H9 (cell line): Measurements from ENCODE around the gene RPRD2. TPM values are rescaled to one million over a fixed set of nuclear protein-coding genes. Genes with fewer than 3 reads are reported as not detected.

Experiments
- DNase-seq: peaks from one replicate; pipeline ENCODE4 v3.0.0-alpha.2; 2017
- H2AFZ ChIP-seq: one replicate; pipeline ENCODE4 v1.6.1; 2013; ENCODE audit warnings: mild to moderate bottlenecking, low read length, control low read depth, moderate library complexity
- H2AK5ac ChIP-seq: 2 replicates; pipeline ENCODE4 v1.6.1; 2013; ENCODE audit warnings: low read length, control low read depth, mixed read lengths; ENCODE audit not compliant: insufficient read length
- H2BK120ac ChIP-seq: one replicate; pipeline ENCODE4 v1.6.1; 2013; ENCODE audit warnings: low read depth, mild to moderate bottlenecking, low read length, control low read depth, inconsistent platforms; ENCODE audit not compliant: poor library complexity, severe bottlenecking
- H2BK12ac ChIP-seq: 2 replicates; pipeline ENCODE4 v1.6.1; 2013; ENCODE audit warnings: low read length, control low read depth, mixed read lengths, low read depth; ENCODE audit not compliant: insufficient read length
- H2BK15ac ChIP-seq: 2 replicates; pipeline ENCODE4 v1.6.1; 2013; ENCODE audit warnings: low read depth, low read length, control low read depth
- H2BK20ac ChIP-seq: one replicate; pipeline ENCODE4 v1.6.1; 2013; ENCODE audit warnings: low read depth, mild to moderate bottlenecking, low read length, control low read depth, inconsistent platforms; ENCODE audit not compliant: poor library complexity, severe bottlenecking
- H2BK5ac ChIP-seq: 2 replicates; pipeline ENCODE4 v1.6.1; 2013; ENCODE audit warnings: low read length, control low read depth, mixed read lengths; ENCODE audit not compliant: insufficient read length
- H3K14ac ChIP-seq: 2 replicates; pipeline ENCODE4 v1.6.1; 2013; ENCODE audit warnings: low read length, control low read depth; ENCODE audit not compliant: insufficient read depth
- H3K18ac ChIP-seq: 2 replicates; pipeline ENCODE4 v1.6.1; 2013; ENCODE audit warnings: low read depth, mild to moderate bottlenecking, mixed read lengths, low read length, control low read depth; ENCODE audit not compliant: insufficient read length
- H3K23ac ChIP-seq: 2 replicates; pipeline ENCODE4 v1.6.1; 2013; ENCODE audit warnings: low read length, control low read depth, mixed read lengths, low read depth; ENCODE audit not compliant: insufficient read length
- H3K23me2 ChIP-seq: 2 replicates; pipeline ENCODE4 v1.6.1; 2013; ENCODE audit warnings: low read depth, mild to moderate bottlenecking, mixed read lengths, low read length, control low read depth; ENCODE audit not compliant: insufficient read length, poor library complexity, severe bottlenecking
- H3K27ac ChIP-seq: 2 replicates; pipeline ENCODE4 v1.5.1; 2013; ENCODE audit warnings: low read length, control low read depth, mixed read lengths, low read depth; ENCODE audit not compliant: insufficient read length
- H3K27me3 ChIP-seq: 2 replicates; pipeline ENCODE4 v1.6.1; 2013; ENCODE audit warnings: low read length, control low read depth, inconsistent platforms; ENCODE audit not compliant: insufficient read depth
- H3K4ac ChIP-seq: 2 replicates; pipeline ENCODE4 v1.6.1; 2013; ENCODE audit warnings: low read depth, mild to moderate bottlenecking, control low read depth, inconsistent platforms, low read length, moderate library complexity
- H3K4me1 ChIP-seq: 2 replicates; pipeline ENCODE4 v1.6.1; 2013; ENCODE audit warnings: low read length, control low read depth, inconsistent platforms; ENCODE audit not compliant: insufficient read depth
- H3K4me2 ChIP-seq: 2 replicates; pipeline ENCODE4 v1.6.1; 2013; ENCODE audit warnings: low read length, control low read depth, mixed read lengths; ENCODE audit not compliant: insufficient read length, insufficient read depth
- H3K56ac ChIP-seq: 2 replicates; pipeline ENCODE4 v1.6.1; 2013; ENCODE audit warnings: low read depth, mild to moderate bottlenecking, mixed read lengths, low read length, control low read depth; ENCODE audit not compliant: insufficient read length
- H3K79me1 ChIP-seq: 2 replicates; pipeline ENCODE4 v1.6.1; 2013; ENCODE audit warnings: low read depth, mild to moderate bottlenecking, moderate library complexity, low read length, control low read depth, inconsistent platforms; ENCODE audit not compliant: insufficient read depth, poor library complexity, severe bottlenecking
- H3K79me2 ChIP-seq: 2 replicates; pipeline ENCODE4 v1.6.1; 2013; ENCODE audit warnings: low read length, control low read depth, inconsistent platforms; ENCODE audit not compliant: insufficient read depth
- H3K9ac ChIP-seq: 2 replicates; pipeline ENCODE4 v1.6.1; 2013; ENCODE audit warnings: low read length, control low read depth, mixed read lengths; ENCODE audit not compliant: insufficient read length; ENCODE audit errors: extremely low read depth
- H3K9me3 ChIP-seq: one replicate; pipeline ENCODE4 v1.6.1; 2013; ENCODE audit warnings: low read depth, low read length, inconsistent platforms; ENCODE audit not compliant: control insufficient read depth
- H3T11ph ChIP-seq: one replicate; pipeline ENCODE4 v1.6.1; 2013; ENCODE audit warnings: mild to moderate bottlenecking, low read length, control low read depth, inconsistent platforms
- H4K20me1 ChIP-seq: one replicate; pipeline ENCODE4 v1.6.1; 2013; ENCODE audit not compliant: control insufficient read depth, insufficient read length, insufficient read depth
- H4K5ac ChIP-seq: 2 replicates; pipeline ENCODE4 v1.6.1; 2013; ENCODE audit warnings: low read depth, mild to moderate bottlenecking, mixed read lengths, low read length, control low read depth; ENCODE audit not compliant: insufficient read length
- H4K8ac ChIP-seq: replicated peaks from 2 replicates; pipeline ENCODE4 v1.6.1; 2013; ENCODE audit warnings: low read length, control low read depth, mixed read lengths, low read depth; ENCODE audit not compliant: insufficient read length
- H4K91ac ChIP-seq: 2 replicates; pipeline ENCODE4 v1.6.1; 2013; ENCODE audit warnings: low read depth, mild to moderate bottlenecking, moderate library complexity, mixed read lengths, low read length, control low read depth; ENCODE audit not compliant: insufficient read length
- H3K27ac Mint-ChIP-seq, 3 experiments: 2 replicates in 2 of 3; 3 replicates in 1 of 3; pipeline ENCODE4 v1.8.0; 2020 to 2021; ENCODE audit warnings: mixed read lengths in 3 of 3, mild to moderate bottlenecking in 1 of 3, moderate library complexity in 1 of 3
- H3K27me3 Mint-ChIP-seq: 2 replicates; pipeline ENCODE4 v1.8.0; 2021; ENCODE audit warnings: low read depth, mild to moderate bottlenecking, moderate library complexity, mixed read lengths
- H3K36me3 Mint-ChIP-seq, 3 experiments: 2 replicates in 2 of 3; 3 replicates in 1 of 3; pipeline ENCODE4 v1.8.0; 2020 to 2021; ENCODE audit warnings: low read depth in 3 of 3, mixed read lengths in 3 of 3; ENCODE audit not compliant: insufficient read depth in 1 of 3
- H3K4me1 Mint-ChIP-seq, 2 experiments: 2 replicates each; pipeline ENCODE4 v1.8.0; 2020; ENCODE audit warnings: mixed read lengths in 2 of 2
- H3K4me3 Mint-ChIP-seq, 2 experiments: 2 replicates in 1 of 2; 3 replicates in 1 of 2; pipeline ENCODE4 v1.8.0; 2020 to 2021; ENCODE audit warnings: mild to moderate bottlenecking in 2 of 2, mixed read lengths in 2 of 2, moderate library complexity in 1 of 2
- H3K9me3 Mint-ChIP-seq, 2 experiments: 2 replicates in 1 of 2; 3 replicates in 1 of 2; pipeline ENCODE4 v1.8.0; 2020; ENCODE audit warnings: mild to moderate bottlenecking in 2 of 2, mixed read lengths in 2 of 2, moderate library complexity in 1 of 2
- CTCF ChIP-seq: fragments of 200-600 bp; sonication (generic); conservative IDR thresholded peaks from 3 replicates; pipeline ENCODE4 v1.8.0; 2021; ENCODE audit warnings: antibody characterized with exemption, mild to moderate bottlenecking
- WGBS: extraction: QIAGEN DNeasy Blood & Tissue Kit; methylation state at CpG from one replicate; pipeline ENCODE4 v1.1.7; 2013; ENCODE audit warnings: missing lambda C conversion rate, low lambda C conversion rate, mixed read lengths; ENCODE audit not compliant: insufficient read length; ENCODE audit errors: extremely low coverage; 5-methylcytosine and 5-hydroxymethylcytosine counted together
- total RNA-seq: library from RNA; stranded (reverse); gene quantifications from 2 replicates; pipeline ENCODE4 v1.2.1, GENCODE V29; 2021

Gene RPRD2
- total RNA-seq, 1 experiment from 2014 or later: 39.0 TPM

- H2AFZ ChIP-seq: no peak overlapping the region
- H3K4me3 Mint-ChIP-seq: no peak overlapping the region
- no peak overlapping the region for H2BK15ac ChIP-seq
- H3K18ac ChIP-seq: no peak overlapping the region
- 0 out of 7 replicates have a peak overlapping the region, but pooled peaks of 1 of the 3 experiments have one; percentile 52 for H3K27ac Mint-ChIP-seq
- H3K9me3 ChIP-seq: no peaks in the 10 kb centered on the region
- no peaks in the 10 kb centered on the region for H3K79me1 ChIP-seq
- no peak overlapping the region for H3K27ac ChIP-seq
- no CpG with 5 or more reads among the region's 4 CpGs for WGBS
- no peak overlapping the region for H2BK120ac ChIP-seq
- no peak overlapping the region for H3K14ac ChIP-seq
- no peaks in the 10 kb centered on the region for H3K27me3 ChIP-seq
- no peak overlapping the region for H3K9ac ChIP-seq
- H2AK5ac ChIP-seq: no peak overlapping the region
- H3K79me2 ChIP-seq: no peaks in the 10 kb centered on the region
- no peaks in the 10 kb centered on the region for H3K9me3 Mint-ChIP-seq
- H3K4me2 ChIP-seq: no peak overlapping the region
- H3K23me2 ChIP-seq: no peaks in the 10 kb centered on the region
- no peak overlapping the region for H2BK20ac ChIP-seq
- no peak overlapping the region for H2BK12ac ChIP-seq
- peaks cover 5 to 6% of the 10 kb centered on the region in 2 experiments; a peak in 2 of 4 replicates for H3K4me1 Mint-ChIP-seq
- H2BK5ac ChIP-seq: no peak overlapping the region
- no peak overlapping the region for H3K4ac ChIP-seq
- H3T11ph ChIP-seq: no peak overlapping the region
- H4K5ac ChIP-seq: no peak overlapping the region
- H3K27me3 Mint-ChIP-seq: peaks cover 1% of the 10 kb centered on the region; the same call in 1 of the 2 replicates
- H3K23ac ChIP-seq: no peak overlapping the region
- H4K8ac ChIP-seq: no peak overlapping the region
- no peaks in the 10 kb centered on the region for H4K20me1 ChIP-seq
- H3K4me1 ChIP-seq: no peaks in the 10 kb centered on the region
- TF ChIP-seq CTCF: no peak
- H4K91ac ChIP-seq: no peak overlapping the region
- no peak overlapping the region for H3K56ac ChIP-seq
- no peak for DNase-seq
- H3K36me3 Mint-ChIP-seq: peaks cover 23 to 47% (median 32%) of the 10 kb centered on the region in 3 experiments; a peak in 6 of 7 replicates
These were observed 145.0 kb downstream of the RPRD2 start for GRCh38 chr1:150508982-150509381.
